GM19324 (cell line): ENCODE results near the gene BICD1.

ENCODE experiments used
- ATAC-seq: cut with Tn5 transposase; IDR thresholded peaks from one replicate; pipeline ENCODE4 v1.9.1; 2021; ENCODE audit warnings: mild to moderate bottlenecking, moderate library complexity; ENCODE audit not compliant: unreplicated experiment, low FRiP score

BICD1 gene

DNA sequence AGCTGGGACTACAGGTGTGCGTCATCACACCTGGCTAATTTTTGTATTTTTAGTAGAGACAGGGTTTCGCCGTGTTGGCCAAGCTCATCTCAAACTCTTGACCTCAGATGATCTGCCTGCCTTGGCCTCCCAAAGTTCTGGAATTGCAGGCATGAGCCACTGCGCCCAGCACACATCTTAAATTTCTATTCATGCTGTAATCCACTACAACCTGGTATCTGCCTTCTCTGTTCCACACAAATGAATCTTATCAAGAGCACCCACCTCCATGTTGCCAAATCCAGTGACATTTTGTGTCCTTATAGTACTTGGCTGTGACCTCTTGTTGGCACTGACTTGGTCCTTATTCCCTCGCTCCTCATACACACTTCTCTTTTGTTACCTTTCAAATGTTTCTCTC, 5.8 kb upstream of the BICD1 start:
- no peak for ATAC-seq

GRCh38 chr12:32102234-32102633, 4.4 kb upstream of the BICD1 start:
- no peak for ATAC-seq

DNA sequence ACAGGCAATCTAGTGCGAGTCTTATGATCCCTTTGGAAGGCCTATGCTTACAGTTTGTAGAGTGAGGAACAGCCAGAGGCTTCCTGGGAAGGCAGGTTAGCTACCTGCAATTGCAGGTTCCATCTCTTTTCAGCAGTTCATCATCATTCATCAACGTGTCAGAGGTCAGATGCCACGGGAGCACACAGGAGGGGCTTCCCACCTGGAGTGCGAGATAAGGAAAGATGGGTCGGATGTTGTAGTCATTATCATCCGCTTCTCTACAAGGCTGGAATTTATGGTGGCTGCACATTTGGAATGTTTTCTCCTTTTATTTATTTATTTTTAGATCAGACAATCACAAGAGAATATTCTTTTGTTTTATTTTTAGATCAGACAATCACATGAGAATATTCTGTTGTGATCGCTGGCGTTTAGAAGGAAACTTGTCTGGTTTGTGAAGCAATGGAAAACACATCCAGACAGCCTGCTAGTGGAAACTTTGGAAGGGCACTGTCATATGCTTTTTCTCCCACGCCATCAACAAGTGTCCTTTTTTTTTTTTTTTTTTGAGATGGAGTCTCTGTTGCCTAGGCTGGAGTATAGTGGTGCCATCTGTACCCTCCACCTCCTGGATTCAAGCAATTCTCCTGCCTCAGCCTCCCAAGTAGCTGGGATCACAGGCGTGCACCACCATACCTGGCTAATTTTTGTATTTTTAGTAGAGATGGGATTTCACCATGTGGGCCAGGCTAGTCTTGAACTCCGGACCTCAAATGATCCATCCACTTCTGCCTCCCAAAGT, 1.9 kb upstream of the BICD1 start:
- no peak for ATAC-seq

- ATAC-seq: no peak
These were observed 596 bp upstream of the BICD1 start for GRCh38 chr12:32105986-32106516.

GRCh38 chr12:32107359-32108267, 966 bp downstream of the BICD1 start:
- ATAC-seq: no peak

- ATAC-seq: no peak
These were observed 2.1 kb downstream of the BICD1 start for GRCh38 chr12:32108787-32109186.

GRCh38 chr12:32110417-32110816, 3.8 kb downstream of the BICD1 start:
- ATAC-seq: no peak

DNA sequence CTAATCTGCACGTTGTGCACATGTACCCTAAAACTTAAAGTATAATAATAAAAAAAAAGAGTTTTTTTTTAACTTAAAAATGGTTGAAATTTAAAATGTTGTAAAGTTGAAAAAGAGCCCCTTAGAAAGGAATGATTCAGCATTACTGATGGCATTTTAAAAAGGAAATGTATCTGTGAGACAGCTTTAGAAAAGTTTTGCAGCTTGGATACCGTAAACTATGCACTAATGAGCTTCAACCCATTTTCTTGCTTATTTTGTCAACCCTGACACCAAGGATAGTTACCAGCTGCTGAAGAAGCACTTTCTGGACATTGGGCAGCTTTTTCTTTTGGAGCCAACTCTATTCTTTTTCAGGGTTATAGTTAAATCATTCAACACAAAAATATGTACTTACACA, 4.3 kb downstream of the BICD1 start:
- no peak for ATAC-seq

GRCh38 chr12:32115404-32116104, 8.9 kb downstream of the BICD1 start:
- no peak for ATAC-seq

- ATAC-seq: no peak
These were observed 10.2 kb downstream of the BICD1 start for GRCh38 chr12:32116897-32117296.

GRCh38 chr12:32117316-32117715, 10.7 kb downstream of the BICD1 start:
- ATAC-seq: no peak

- no peak for ATAC-seq
These were observed 12.2 kb downstream of the BICD1 start for GRCh38 chr12:32118806-32119205.

DNA sequence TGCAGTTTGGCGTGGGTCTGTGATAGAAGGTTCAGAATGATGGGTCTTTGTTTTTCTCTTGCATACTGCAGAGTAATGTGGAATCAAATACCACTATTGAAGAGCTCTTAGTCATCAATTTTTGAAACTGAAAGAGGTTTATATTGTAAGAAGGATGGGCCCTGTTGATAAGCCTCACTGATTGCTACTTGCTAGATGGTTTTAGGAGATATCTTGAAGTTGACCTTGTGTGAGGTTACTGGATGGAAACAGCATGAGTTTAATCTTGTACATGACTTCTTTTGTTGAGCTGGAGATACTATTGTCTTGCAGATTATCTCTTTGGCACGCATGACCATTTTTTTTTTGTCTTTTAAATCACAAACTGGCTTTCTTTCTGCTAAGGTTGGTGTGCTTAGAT, 13.8 kb downstream of the BICD1 start:
- no peak for ATAC-seq

- no peak for ATAC-seq
These were observed 18.0 kb downstream of the BICD1 start for GRCh38 chr12:32124637-32125036.

GRCh38 chr12:32125455-32126084, 18.9 kb downstream of the BICD1 start:
- ATAC-seq: no peak

- ATAC-seq: no peak
These were observed 20.1 kb downstream of the BICD1 start for GRCh38 chr12:32126720-32127119.

- no peak for ATAC-seq
These were observed 25.0 kb downstream of the BICD1 start for GRCh38 chr12:32131666-32132065.

DNA sequence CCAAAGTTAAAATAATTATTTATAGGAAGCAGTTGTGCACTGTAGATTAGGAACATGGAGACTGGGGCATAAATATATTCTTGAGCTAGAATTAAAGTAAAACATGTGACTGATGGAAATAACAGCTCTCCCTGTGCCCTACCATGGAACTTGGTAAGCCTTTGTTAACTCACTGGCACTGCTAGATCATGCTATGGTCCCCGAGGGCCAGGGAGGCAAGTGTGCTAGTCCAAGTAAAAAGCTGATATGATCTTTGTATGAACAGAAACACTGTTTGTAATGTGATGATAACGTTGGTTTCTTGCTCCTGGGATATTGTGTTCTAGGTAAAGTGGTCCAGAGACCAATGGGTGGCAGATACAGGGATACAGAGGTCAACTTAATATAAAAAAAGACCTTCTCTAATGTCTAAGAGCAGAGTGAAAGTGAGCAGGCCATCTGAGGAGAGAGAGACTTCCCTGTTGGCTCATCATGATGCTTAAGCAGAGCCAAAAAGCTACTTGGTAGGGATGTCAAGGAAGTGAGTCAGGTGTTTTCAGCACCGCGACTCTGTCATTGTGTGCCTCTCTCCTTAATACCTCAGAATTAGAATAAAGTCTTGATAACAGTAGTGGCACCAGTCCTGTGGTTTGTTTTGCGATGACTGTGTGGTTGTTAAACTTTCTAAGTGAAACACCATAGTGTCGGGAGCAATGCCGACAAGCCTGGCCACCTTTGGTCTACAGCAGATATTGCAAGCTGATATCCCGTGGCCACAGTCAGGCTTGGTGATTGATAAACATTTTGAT, 27.6 kb downstream of the BICD1 start:
- peak; percentile 50 for ATAC-seq

GRCh38 chr12:32135967-32136366, 29.3 kb downstream of the BICD1 start:
- ATAC-seq: no peak

- no peak for ATAC-seq
These were observed 29.8 kb downstream of the BICD1 start for GRCh38 chr12:32136404-32136803.
